ENCODE measurements around the gene CEP44.
A peak's percentile ranks its signal among the peaks of the same experiment; 100 is the strongest.
"Not testable (repeated sequence)": the region's sequence is repeated elsewhere in the genome, so short reads cannot be mapped to it uniquely, and the experiment has no call there.

CEP44 gene

DNA sequence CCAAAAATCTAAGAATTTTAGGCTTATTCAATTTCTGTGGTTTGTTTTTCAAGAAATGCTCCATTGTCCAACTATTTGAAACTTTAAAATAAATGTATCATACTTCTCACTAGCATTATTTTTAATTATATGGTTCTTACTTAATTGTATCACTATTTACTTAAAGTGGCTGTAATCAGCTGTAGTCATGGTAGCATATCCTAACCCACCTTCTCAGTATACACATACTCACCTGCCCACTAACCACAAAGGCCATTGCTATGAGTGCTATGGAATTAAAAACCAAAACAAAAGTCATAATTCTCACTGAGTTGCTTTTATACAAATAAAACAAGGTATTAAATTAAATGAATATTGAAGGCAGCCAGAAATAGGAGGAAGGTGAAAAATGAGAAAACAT lies 5.2 kb upstream of the CEP44 start:
- no peak for DNase-seq (ENCODE audit: low read depth)

DNA sequence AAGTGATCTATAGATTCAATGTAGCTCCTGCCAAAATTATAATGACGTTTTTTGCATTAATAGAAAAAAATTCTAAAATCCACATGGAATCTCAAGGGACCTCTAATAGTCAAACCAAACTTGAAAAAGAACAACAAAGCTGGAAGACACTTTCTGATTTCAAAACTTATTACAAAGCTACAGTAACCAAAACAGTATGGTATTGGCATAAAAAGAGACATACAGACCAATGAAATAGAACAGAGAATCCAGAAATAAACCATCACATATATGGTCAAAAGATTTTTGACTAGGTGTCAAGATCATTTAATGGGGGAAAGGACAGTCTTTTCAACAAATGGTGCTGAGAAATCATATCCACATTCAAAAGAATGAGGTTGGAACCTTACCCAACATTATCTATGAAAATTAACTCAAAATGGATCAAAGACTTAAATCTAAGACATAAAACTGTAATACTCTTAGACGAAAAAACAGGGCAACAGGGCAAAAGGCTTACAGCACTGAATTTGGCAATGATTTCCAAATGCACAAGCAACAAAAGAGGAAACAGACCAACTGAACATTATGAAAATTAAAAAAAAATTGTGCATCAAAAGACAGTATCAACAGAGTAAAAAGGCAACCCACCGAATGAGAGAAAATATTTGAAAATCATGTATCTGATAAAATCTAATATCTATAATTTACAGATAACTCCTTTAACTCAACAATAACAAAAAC lies 4.1 kb upstream of the CEP44 start:
- DNase-seq (ENCODE audit: low read depth): no peak

DNA sequence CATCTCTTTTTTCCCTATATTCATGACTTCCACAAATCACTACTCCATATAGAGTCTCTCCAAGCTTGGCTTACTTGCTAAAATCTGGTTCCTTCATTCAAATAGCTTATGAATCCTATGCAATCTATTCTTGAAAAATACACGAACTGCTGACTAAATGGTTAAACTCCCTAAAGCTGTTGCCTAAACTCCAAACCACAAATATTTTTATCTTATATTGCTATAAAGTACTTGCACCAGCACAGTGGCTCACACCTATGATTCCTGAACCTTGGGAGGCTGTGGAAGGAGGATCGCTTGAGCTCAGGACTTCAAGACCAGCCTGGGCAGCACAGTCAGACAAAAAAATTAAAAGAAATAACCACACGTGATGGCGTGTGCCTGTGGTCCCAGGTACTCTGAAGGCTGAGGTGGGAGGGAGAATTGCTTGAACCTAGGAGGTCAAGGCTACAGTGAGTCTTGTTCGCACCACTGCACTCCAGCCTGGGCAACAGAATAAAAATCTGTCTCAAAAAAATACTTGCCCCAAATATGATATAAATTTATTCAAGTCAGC lies 2.5 kb upstream of the CEP44 start:
- DNase-seq (ENCODE audit: low read depth): no peak

DNA sequence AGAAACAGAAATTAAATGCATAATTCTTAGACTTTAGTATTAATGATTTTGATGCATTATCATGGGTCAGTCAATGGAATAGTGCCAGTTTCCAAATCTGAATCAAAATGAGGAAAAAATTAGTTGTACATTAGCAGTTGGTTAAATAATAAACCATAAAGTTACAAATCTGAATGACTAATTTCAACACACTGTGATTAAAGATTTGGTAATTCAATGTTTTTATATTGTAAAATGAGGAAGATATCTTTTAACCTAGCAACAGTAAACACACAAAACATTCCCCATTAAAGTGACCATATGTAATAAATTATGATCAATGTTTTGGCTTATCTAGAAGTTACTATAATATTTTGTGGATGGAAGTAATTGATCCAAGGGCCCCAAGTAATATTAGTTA lies 1.8 kb upstream of the CEP44 start:
- DNase-seq (ENCODE audit: low read depth): no peak

DNA sequence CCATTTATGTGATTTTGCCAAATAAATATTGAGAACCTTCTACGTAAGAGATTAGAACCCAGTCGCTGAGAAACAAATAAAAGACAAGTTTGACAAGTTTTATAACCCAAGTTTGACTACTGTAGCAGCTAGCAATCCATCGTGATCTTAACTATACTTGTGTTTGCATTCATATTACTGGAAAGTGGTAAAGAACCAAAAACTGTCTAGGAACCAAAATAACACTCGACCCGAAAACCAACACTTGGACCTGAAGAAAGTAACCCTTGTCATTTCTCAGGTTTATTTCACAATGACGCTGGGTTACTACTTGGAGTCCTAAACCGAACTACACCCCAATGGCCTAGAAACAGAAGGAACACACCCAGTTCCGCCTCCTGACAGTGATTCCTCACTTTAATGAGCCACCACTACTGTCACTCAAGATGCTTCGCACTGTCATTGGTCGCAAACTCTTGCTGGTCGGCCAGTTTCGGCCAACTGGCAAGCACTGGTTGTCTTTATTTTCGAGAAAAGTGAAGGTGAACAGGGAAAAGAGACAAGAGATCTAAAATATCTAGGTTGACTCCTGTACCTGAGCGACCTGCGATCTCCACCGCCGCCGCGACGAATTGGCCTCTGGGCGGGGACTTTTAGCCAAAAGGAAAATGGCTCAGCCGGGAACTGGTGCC lies 740 bp upstream of the CEP44 start:
- peak; percentile 62 for DNase-seq (ENCODE audit: low read depth)

DNA sequence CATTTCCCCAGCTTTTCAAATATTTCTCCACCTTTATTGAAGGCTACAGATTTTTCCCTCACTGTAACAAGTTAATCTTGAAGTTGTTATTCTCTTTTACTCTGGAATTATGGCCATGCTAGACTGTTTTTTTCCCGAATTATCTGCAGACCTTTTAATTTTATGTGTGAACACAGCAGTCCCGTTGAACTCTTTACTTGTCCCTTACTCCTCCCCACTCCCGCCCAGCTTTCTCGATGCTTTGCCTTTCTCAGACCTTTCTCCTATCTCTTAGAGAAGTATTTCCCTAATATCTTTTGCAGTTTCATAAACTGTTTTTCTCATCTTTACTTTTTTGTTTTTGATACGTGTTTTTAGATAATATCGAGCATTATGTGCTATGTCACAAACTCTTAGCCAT lies 776 bp downstream of the CEP44 start:
- DNase-seq (ENCODE audit: low read depth): no peak

DNA sequence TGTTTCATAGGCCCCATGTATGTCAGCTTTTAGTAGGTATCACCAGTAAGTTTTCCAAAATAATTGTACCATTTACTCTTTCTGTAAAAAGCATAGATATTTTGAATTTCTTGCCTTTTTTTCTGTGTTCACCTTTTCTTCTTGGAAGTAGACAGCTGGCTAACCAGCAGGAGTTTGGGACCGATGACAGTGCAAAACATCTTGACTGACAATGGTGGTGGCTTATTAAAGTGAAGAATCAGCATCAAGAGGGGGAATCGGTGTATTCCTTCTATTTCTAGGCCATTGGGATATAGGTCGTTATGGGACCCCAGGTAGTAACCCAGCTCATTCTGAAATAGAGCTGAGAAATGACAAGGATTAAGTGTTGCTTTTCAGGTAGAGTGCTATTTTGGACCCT lies 3.2 kb downstream of the CEP44 start:
- no peak for DNase-seq (ENCODE audit: low read depth)

DNA sequence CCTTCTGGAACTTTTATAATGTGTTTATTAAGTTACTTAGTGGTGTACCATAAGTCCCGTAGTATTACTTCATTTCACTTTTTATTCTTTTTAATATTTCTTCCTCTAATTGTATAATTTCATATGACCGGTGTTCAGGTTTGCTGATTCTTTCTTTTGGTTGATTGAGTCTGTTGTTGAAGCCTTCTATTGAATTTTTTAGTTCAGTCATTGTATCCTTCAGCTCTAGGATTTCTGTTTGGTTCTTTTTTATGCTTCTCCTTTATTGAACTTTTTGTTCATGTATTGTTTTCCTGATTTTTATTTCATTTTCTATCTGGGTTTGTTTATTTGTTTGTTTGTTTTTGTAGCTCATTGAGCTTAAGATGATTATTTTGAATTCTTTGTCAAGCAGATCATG lies 8.8 kb downstream of the CEP44 start:
- no peak for DNase-seq (ENCODE audit: low read depth)

DNA sequence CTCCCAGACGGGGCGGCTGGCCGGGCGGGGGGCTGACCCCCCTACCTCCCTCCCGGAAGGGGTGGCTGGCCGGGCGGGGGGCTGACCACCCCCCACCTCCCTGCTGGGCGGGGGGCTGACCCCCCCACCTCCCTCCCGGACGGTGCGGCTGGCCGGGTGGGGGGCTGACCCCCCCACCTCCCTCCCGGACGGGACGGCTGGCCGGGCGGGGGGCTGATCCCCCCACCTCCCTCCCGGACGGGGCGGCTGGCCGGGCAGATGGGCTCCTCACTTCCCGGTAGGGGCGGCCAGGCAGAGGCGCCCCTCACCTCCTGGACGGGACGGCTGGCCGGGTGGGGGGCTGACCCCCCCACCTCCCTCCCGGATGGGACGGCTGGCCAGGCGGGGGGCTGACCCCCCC lies 10.9 kb downstream of the CEP44 start:
- DNase-seq (ENCODE audit: low read depth): not testable (repeated sequence)

DNA sequence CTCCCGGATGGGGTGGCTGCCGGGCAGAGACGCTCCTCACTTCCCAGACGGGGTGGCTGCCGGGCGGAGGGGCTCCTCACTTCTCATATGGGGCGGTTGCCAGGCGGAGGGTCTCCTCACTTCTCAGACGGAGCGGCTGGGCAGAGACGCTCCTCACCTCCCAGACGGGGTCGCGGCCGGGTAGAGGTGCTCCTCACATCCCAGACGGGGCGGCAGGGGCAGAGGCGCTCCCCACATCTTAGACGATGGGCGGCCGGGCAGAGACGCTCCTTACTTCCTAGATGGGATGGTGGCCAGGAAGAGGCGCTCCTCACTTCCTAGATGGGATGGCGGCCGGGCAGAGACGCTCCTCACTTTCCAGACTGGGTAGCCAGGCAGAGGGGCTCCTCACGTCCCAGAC lies 11.4 kb downstream of the CEP44 start:
- DNase-seq (ENCODE audit: low read depth): not testable (repeated sequence)

DNA sequence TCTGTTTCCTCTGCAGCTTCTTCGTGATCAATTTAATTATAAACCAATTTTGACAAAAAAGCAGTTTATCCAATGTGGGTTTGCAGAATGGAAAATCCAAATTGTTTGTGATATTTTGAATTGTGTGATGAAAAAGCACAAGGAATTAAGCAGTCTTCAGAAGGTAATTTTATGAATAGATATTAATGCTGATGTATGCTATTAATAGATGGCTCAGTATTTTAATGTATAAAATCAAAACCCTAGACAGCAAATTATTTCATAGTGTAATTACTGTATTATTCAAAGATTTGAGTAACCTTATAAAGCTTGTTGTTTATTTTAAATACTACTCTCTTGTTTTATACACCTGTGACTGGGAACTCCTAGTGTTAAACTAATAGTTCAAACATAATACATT lies 20.0 kb downstream of the CEP44 start:
- no peak for DNase-seq (ENCODE audit: low read depth)

DNA sequence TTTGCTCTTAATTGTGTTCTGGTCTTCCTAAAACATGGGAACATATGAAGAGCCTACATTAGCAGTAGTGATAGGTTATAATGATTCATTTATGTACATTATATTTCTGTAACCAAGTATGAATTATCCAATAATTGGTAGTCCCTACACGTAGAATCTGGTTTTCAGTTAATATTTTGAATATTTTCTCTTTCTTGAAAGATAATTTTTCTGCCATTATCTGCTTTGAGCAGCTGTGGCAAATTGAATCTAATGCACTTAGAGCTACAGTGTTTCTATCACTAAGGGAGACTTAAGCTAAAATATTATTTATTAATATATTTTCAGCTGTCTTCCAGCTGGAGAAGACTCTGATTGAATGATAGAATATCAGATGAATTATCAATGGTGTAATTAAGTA lies 21.0 kb downstream of the CEP44 start:
- no peak for DNase-seq (ENCODE audit: low read depth)

DNA sequence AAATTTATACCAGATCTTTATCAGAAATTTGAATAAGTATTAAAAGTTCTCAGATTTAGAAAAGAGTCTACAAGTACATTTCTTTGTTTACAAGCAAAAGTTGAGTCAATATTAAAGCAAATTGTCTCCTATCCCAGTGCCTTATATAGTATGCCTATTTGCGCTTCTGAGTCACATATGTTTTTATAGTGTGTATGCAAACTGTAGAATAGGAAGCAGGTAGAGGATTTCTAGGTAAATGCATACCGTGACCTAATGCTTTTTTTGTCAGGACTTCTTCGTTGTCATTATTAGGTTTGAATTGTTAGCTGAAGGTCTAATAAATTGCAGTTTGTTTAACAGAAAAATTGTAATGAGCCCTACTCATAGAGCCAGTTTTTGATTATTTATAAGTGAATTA lies 22.2 kb downstream of the CEP44 start:
- no peak for DNase-seq (ENCODE audit: low read depth)

DNA sequence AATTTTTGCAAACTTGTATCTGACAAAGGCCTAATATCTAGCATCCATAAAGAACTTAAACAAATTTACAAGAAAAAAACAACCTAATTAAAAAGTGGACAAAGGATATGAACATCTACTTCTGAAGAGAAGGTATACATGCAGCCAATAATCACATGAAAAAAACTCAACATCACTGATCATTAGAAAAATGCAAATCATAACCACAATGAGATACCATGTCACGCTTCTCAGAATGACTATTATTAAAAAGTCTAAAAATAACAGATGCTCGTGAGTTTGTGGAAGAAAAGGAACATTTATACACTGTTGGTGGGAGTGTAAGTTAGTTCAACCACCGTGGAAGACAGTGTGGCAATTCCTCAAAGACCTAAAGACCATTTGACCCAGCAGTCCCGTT lies 24.0 kb downstream of the CEP44 start:
- DNase-seq (ENCODE audit: low read depth): no peak

DNA sequence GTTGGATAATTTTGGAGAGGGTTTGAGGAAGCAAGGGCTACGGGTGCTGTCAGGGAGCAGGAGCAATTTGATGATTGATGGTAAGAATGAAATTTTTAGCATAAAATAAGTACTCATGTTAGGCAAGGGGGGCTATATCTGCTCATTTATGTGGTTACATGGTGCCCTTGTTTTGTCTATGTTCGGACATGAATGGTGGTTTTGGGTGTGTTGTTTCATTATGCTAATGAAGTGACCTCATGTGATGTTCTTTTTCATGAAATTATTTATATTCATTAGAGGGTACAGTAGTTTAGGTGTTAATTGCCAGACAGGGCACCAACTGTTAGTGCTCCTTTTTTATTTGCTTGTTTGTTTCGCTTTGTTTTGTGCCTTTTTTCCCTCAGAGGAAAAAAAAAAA lies 29.3 kb downstream of the CEP44 start:
- DNase-seq (ENCODE audit: low read depth): no peak

DNA sequence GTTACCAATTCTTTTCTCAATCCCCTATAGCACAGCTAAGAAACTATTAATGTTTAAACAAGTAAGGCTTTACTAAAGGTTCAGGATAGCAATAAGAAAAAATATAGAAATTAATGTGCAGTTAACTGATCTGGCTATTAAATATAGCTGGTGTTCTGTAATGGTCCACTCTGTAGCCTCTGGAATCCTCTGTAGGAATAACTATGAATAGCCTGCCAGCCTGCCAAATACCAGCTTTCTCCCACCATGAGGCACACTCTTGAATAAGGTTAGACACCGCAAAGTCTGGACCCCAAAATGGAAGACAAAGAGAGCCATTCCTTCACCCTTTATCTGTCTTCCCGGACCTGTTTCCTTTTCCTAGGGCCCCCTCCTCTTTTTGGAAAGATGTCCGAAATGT lies 30.6 kb downstream of the CEP44 start:
- DNase-seq (ENCODE audit: low read depth): no peak

DNA sequence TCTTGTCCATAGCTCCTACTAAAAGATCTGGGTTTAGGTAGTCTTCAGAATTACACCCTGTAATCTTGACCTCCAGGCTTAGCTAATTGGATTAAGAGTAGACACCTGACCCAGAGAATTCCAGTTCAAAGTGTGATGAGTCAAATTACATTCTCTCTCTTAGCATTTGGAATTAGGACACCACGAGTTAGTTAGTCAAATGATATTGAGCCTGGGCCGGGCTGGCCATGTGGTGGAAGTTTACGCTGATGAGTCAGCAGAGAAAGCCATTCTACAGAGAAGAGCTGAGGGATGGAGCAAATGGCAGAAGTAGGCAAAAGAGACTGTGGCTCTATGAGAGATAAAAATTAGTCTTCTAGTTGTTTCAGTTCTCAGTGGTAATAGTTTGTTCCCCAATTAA lies 31.1 kb downstream of the CEP44 start:
- DNase-seq (ENCODE audit: low read depth): no peak

DNA sequence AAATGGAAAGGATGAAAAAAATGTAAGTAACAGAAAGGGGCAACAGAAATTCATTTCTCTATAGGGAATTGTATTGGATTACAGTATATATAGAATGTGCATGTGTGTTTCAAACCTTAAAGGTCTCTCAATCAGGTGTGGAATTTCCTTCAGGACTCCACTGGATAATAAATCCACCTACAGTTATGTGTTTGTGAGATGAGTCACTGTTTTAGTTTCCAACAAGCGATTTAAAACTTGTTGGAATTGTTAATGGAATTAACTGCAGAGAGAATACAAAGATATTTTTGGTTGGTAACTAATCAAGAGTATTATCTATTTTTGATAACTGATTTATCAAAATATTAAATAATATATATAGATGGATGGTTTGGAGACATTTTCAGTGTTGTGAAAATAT lies 32.8 kb downstream of the CEP44 start:
- DNase-seq (ENCODE audit: low read depth): no peak

DNA sequence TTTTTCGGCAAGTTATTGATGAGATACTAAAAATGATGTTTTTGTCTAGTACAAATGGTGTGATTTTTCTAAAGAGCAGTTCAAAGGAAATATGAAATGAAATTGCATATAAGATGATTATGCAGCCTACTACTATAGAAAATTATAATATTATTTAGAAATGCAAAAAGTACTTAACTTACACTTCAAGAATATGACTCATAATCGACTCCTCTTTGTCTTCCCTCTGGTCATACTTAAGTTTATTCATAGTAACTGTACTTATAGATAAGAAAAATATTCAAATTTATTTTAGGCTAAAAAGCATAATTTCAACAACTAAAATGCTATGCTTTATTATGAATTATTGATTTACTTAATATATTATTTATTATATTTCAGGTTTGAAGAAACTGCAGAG lies 33.2 kb downstream of the CEP44 start:
- DNase-seq (ENCODE audit: low read depth): no peak

DNA sequence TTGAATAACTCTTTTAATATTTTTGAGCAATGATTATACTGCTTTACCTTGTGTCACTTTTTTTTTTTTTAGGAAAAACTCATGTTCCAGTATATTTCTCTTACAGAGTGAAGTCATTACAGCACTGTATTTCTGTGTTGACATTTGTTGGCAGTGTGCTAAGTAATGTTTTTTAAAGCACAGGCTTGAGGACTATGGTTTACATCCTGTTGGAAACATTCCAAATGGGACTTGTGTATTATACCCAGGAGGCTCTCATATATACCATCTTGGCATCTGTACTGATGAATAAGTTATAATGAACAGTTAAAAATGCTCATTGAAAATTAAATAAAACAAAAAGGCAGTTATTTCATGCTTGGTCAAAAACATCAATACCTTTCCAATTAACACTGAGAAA lies 33.8 kb downstream of the CEP44 start:
- no peak for DNase-seq (ENCODE audit: low read depth)

DNA sequence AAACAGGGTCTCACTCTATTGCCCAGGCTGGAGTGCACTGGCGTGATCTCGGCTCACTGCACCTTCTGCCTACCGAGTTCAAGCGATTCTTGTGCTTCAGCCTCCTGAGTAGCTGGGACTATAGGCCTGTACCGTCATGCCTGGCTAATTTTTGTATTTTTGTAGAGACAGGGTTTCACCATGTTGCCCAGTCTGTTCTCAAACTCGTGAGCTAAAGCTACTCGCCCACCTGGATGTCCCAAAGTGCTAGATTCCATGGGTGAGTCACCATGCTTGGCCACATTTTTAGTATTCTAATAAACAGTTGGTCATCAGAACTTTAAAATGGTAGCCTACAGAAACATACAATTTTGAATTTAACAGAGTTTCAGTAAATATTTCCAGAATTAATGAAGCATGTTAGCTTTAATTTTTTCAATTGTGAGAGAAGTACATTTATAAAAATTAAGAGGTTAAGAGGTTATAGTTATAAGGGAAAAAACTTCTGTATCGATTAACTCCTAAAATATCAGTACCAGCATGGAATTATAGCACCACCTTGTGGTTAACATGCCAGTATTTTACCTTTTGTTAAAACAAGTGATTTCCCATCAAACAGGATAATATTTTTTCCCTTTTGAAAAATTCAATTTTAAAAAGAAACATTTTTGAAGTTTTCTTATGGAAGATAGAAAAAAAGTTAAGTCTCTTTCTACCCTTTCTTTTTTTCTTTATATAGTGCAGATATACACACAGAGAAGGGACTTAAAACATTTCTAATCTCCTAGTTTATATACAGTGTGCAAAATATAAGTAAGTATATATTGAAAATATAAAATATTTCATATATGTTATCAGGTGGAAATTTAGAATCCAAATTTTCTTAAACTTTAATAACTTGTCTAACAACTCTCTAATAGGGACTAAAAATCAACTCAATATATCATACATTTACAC lies 35.4 kb downstream of the CEP44 start:
- DNase-seq (ENCODE audit: low read depth): no peak

DNA sequence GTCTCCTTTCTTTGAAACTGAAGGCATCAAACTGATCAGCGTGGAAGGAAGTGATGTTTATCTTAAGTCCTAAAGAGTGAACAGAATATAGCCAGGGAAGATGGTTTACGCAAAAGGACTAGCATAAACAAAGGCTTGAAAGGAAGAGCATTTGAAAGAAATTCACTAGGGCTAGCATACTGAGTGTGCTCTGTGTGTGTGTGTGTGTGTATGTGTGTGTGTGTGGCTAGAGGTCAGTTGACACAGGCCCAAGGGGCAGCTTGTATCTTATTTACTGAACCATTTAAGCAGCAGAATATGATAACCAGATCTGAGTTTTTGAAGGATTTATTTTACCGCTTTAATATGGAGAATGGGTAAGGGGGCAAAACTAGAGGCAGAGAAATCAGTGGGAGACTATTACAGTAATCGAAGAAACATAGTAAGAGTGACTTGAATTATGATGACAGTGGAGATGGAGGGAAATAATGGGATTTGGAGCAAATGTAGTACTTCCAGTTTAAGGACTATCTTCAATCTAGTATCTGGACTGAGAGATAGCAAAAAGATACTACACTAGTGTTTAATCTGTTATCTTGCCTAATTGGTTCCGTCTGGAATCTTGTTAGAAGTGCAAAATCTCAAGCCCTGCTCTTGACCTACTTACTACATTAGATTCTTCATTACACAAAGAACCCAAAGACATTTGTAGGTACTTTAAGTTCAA lies 36.9 kb downstream of the CEP44 start:
- DNase-seq (ENCODE audit: low read depth): no peak

All from stimulated activated CD4-positive, alpha-beta T cell treated with anti-CD3 and anti-CD28 coated beads, Interleukin-2, amount 100 ng/mL, for 4 hours (primary cell).